ENCODE measurements around the gene PTK7. TPM values are rescaled to one million over a fixed set of nuclear protein-coding genes. Genes with fewer than 3 reads are reported as not detected.

Gene PTK7
- total RNA-seq, 2 donors from 2014 or later, result 0.56 to 1.0 TPM

GRCh38 chr6:43045371-43045930, 30.7 kb upstream of the PTK7 start:
- peaks cover 3% of the 10 kb centered on the region for H3K4me1 Mint-ChIP-seq
- H3K36me3 Mint-ChIP-seq (ENCODE audit: low read depth), result peaks cover 90% of the 10 kb centered on the region
- H3K4me3 Mint-ChIP-seq, result no peak overlapping the region
- no peaks in the 10 kb centered on the region for H3K27me3 Mint-ChIP-seq
- no peaks in the 10 kb centered on the region for H3K9me3 Mint-ChIP-seq
- peak overlapping the region; percentile 43 for H3K27ac Mint-ChIP-seq
- ATAC-seq (replicated peaks), result no peak

- H3K36me3 Mint-ChIP-seq (ENCODE audit: low read depth), result peaks cover 87% of the 10 kb centered on the region
- H3K27ac Mint-ChIP-seq, result no peak overlapping the region
- H3K9me3 Mint-ChIP-seq, result no peaks in the 10 kb centered on the region
- peaks cover 21% of the 10 kb centered on the region for H3K4me1 Mint-ChIP-seq
- no peaks in the 10 kb centered on the region for H3K27me3 Mint-ChIP-seq
- no peak overlapping the region for H3K4me3 Mint-ChIP-seq
- no peak for ATAC-seq (replicated peaks)
Measured at GRCh38 chr6:43047998-43048397, 28.1 kb upstream of the PTK7 start.

- H3K4me3 Mint-ChIP-seq, result no peak overlapping the region
- H3K27ac Mint-ChIP-seq, result peak overlapping the region; percentile 34
- peaks cover 72% of the 10 kb centered on the region for H3K36me3 Mint-ChIP-seq (ENCODE audit: low read depth)
- H3K27me3 Mint-ChIP-seq, result no peaks in the 10 kb centered on the region
- peaks cover 24% of the 10 kb centered on the region for H3K4me1 Mint-ChIP-seq
- no peaks in the 10 kb centered on the region for H3K9me3 Mint-ChIP-seq
- no peak for ATAC-seq (replicated peaks)
Measured at GRCh38 chr6:43050981-43051380, 25.1 kb upstream of the PTK7 start.

- Mint-ChIP-seq H3K27ac (peak overlapping the region; percentile 95), H3K9me3 (no peaks in the 10 kb centered on the region), H3K36me3 (ENCODE audit: low read depth) (peaks cover 77% of the 10 kb centered on the region), H3K4me3 (peak overlapping the region; percentile 90), H3K27me3 (no peaks in the 10 kb centered on the region), H3K4me1 (peaks cover 24% of the 10 kb centered on the region)
- no peak for ATAC-seq (replicated peaks)
Measured at GRCh38 chr6:43052225-43052841, 23.8 kb upstream of the PTK7 start.

GRCh38 chr6:43052842-43053544, 23.1 kb upstream of the PTK7 start:
- H3K4me1 Mint-ChIP-seq, result peaks cover 24% of the 10 kb centered on the region

GRCh38 chr6:43053545-43054205, 22.4 kb upstream of the PTK7 start, which contains the start of gene CUL7:
TSS of gene CUL7 (minus strand) at chr6:43053851. CDS start at chr6:43052788, 1,063 bp downstream.
- Mint-ChIP-seq H3K4me1 (peaks cover 31% of the 10 kb centered on the region), H3K27ac (peak within 1 kb of the TSS; percentile 95), H3K36me3 (ENCODE audit: low read depth) (peaks cover 78% of the 10 kb centered on the region), H3K4me3 (peak within 1 kb of the TSS; percentile 90), H3K27me3 (no peaks in the 10 kb centered on the region), H3K9me3 (no peaks in the 10 kb centered on the region)
- ATAC-seq (replicated peaks), result peak; percentile 100

More at GRCh38 chr6:43052842-43053544, 23.1 kb upstream of the PTK7 start:
- Mint-ChIP-seq H3K36me3 (ENCODE audit: low read depth) (peaks cover 78% of the 10 kb centered on the region), H3K9me3 (no peaks in the 10 kb centered on the region), H3K27me3 (no peaks in the 10 kb centered on the region), H3K4me3 (peak overlapping the region; percentile 90), H3K27ac (peak overlapping the region; percentile 95)
- ATAC-seq (replicated peaks), result peak; percentile 28

GRCh38 chr6:43054206-43054943, 21.7 kb upstream of the PTK7 start:
- Mint-ChIP-seq H3K27me3 (no peaks in the 10 kb centered on the region), H3K27ac (peak overlapping the region; percentile 95), H3K36me3 (ENCODE audit: low read depth) (peaks cover 77% of the 10 kb centered on the region), H3K9me3 (no peaks in the 10 kb centered on the region), H3K4me3 (peak overlapping the region; percentile 90), H3K4me1 (peaks cover 32% of the 10 kb centered on the region)
- ATAC-seq (replicated peaks), result no peak

- H3K4me1 Mint-ChIP-seq, result peaks cover 35% of the 10 kb centered on the region
- no peaks in the 10 kb centered on the region for H3K9me3 Mint-ChIP-seq
- H3K27ac Mint-ChIP-seq, result no peak overlapping the region
- no peaks in the 10 kb centered on the region for H3K27me3 Mint-ChIP-seq
- no peak overlapping the region for H3K4me3 Mint-ChIP-seq
- no peak for ATAC-seq (replicated peaks)
- peaks cover 61% of the 10 kb centered on the region for H3K36me3 Mint-ChIP-seq (ENCODE audit: low read depth)
Measured at GRCh38 chr6:43055966-43056365, 20.1 kb upstream of the PTK7 start.

GRCh38 chr6:43058531-43058930, 17.6 kb upstream of the PTK7 start:
- no peaks in the 10 kb centered on the region for H3K9me3 Mint-ChIP-seq
- H3K4me3 Mint-ChIP-seq, result peak overlapping the region; percentile 95
- no peaks in the 10 kb centered on the region for H3K27me3 Mint-ChIP-seq
- H3K4me1 Mint-ChIP-seq, result peaks cover 20% of the 10 kb centered on the region
- peak overlapping the region; percentile 98 for H3K27ac Mint-ChIP-seq
- H3K36me3 Mint-ChIP-seq (ENCODE audit: low read depth), result peaks cover 53% of the 10 kb centered on the region
- no peak for ATAC-seq (replicated peaks)

- peak within 1 kb of the TSS; percentile 95 for H3K4me3 Mint-ChIP-seq
- peaks cover 54% of the 10 kb centered on the region for H3K36me3 Mint-ChIP-seq (ENCODE audit: low read depth)
- no peaks in the 10 kb centered on the region for H3K27me3 Mint-ChIP-seq
- H3K27ac Mint-ChIP-seq, result peak within 1 kb of the TSS; percentile 98
- H3K9me3 Mint-ChIP-seq, result no peaks in the 10 kb centered on the region
- peaks cover 20% of the 10 kb centered on the region for H3K4me1 Mint-ChIP-seq
- ATAC-seq (replicated peaks), result peak; percentile 97
Measured at GRCh38 chr6:43059168-43060033, 16.7 kb upstream of the PTK7 start, which contains the start of the genes KLC4 and MRPL2. TSS of gene KLC4 (plus strand) at chr6:43059631. CDS start at chr6:43061336, 1,705 bp downstream. TSS of gene MRPL2 (minus strand) at chr6:43059434. CDS start at chr6:43059381, 53 bp downstream.

- peaks cover 20% of the 10 kb centered on the region for H3K4me1 Mint-ChIP-seq
- H3K36me3 Mint-ChIP-seq (ENCODE audit: low read depth), result peaks cover 54% of the 10 kb centered on the region
- H3K4me3 Mint-ChIP-seq, result peak overlapping the region; percentile 95
- no peak for ATAC-seq (replicated peaks)
- H3K9me3 Mint-ChIP-seq, result no peaks in the 10 kb centered on the region
- peak overlapping the region; percentile 98 for H3K27ac Mint-ChIP-seq
- H3K27me3 Mint-ChIP-seq, result no peaks in the 10 kb centered on the region
Measured at GRCh38 chr6:43060034-43060754, 15.9 kb upstream of the PTK7 start.

GRCh38 chr6:43060755-43061633, 15.1 kb upstream of the PTK7 start:
- ATAC-seq (replicated peaks), result no peak
- Mint-ChIP-seq H3K36me3 (ENCODE audit: low read depth) (peaks cover 46% of the 10 kb centered on the region), H3K4me1 (peaks cover 20% of the 10 kb centered on the region), H3K4me3 (peak overlapping the region; percentile 95), H3K27ac (peak overlapping the region; percentile 8), H3K9me3 (no peaks in the 10 kb centered on the region), H3K27me3 (no peaks in the 10 kb centered on the region)
